ENCODE data around the gene TSPOAP1.

Gene TSPOAP1

GRCh38 chr17:58326609-58327362, 1.8 kb downstream of the TSPOAP1 start:
- Histone ChIP-seq H3K4me3 (ENCODE audit: insufficient read depth in 1 of 2, low read depth in 1 of 2, low read length in 2 of 2) (no peak overlapping the region), H3K4me1 (ENCODE audit: control insufficient read depth, insufficient read depth, low read depth, low read length) (peaks cover 20% of the 10 kb centered on the region), H2BK15ac (ENCODE audit: low read depth, poor library complexity, severe bottlenecking) (no peak overlapping the region), H2AK5ac (ENCODE audit: low read length, severe bottlenecking) (no peak overlapping the region), H2BK12ac (ENCODE audit: low read length in 2 of 2) (no peak overlapping the region), H2AFZ (ENCODE audit: low read depth, low read length) (no peak overlapping the region), H3K9me3 (ENCODE audit: control insufficient read depth, low read length) (no peaks in the 10 kb centered on the region), H3K36me3 (ENCODE audit: control insufficient read depth in 1 of 2, insufficient read depth in 2 of 2, low read depth in 1 of 2, low read length in 2 of 2) (peaks cover 0 to 4% of the 10 kb centered on the region in 2 experiments), H4K8ac (ENCODE audit: low read length) (no peak overlapping the region), H4K91ac (ENCODE audit: low read length) (no peak overlapping the region), H3K79me1 (replicated peaks; ENCODE audit: low read length, poor library complexity, severe bottlenecking) (no peaks in the 10 kb centered on the region), H3K14ac (ENCODE audit: low read length in 2 of 2) (no peak overlapping the region), H3K4ac (ENCODE audit: low read depth in 1 of 2, low read length in 2 of 2) (no peak overlapping the region), H2BK5ac (ENCODE audit: low read depth, low read length, poor library complexity, severe bottlenecking) (no peak overlapping the region), H3K4me2 (ENCODE audit: low read length, poor library complexity, severe bottlenecking) (no peak overlapping the region), H3K27ac (ENCODE audit: low read length, poor library complexity, severe bottlenecking) (no peak overlapping the region), H2BK120ac (ENCODE audit: low read depth, low read length) (no peak overlapping the region), H3K9ac (ENCODE audit: low read length) (no peak overlapping the region), H3K18ac (ENCODE audit: low read depth in 1 of 2, low read length in 2 of 2) (no peak overlapping the region), H3K27me3 (ENCODE audit: control insufficient read depth in 1 of 2, insufficient read depth in 1 of 2, low read length in 2 of 2) (peaks cover 61 to 73% of the 10 kb centered on the region in 2 experiments), H3K23ac (ENCODE audit: low read length in 2 of 2) (no peak overlapping the region)
- 81% methylated on average over 9 of the region's 9 CpGs for WGBS
- DNase-seq: no peak

- WGBS: 81% methylated on average over 11 of the region's 11 CpGs
- Histone ChIP-seq H2BK12ac (ENCODE audit: low read length in 2 of 2) (no peak overlapping the region), H2BK120ac (ENCODE audit: low read depth, low read length) (no peak overlapping the region), H2BK5ac (ENCODE audit: low read depth, low read length, poor library complexity, severe bottlenecking) (no peak overlapping the region), H3K9ac (ENCODE audit: low read length) (no peak overlapping the region), H3K36me3 (ENCODE audit: control insufficient read depth in 1 of 2, insufficient read depth in 2 of 2, low read depth in 1 of 2, low read length in 2 of 2) (peaks cover 0 to 4% of the 10 kb centered on the region in 2 experiments), H3K4me2 (ENCODE audit: low read length, poor library complexity, severe bottlenecking) (no peak overlapping the region), H3K23ac (ENCODE audit: low read length in 2 of 2) (no peak overlapping the region), H2AK5ac (ENCODE audit: low read length, severe bottlenecking) (no peak overlapping the region), H2BK15ac (ENCODE audit: low read depth, poor library complexity, severe bottlenecking) (no peak overlapping the region), H3K27me3 (ENCODE audit: control insufficient read depth in 1 of 2, insufficient read depth in 1 of 2, low read length in 2 of 2) (peaks cover 63 to 73% of the 10 kb centered on the region in 2 experiments), H4K91ac (ENCODE audit: low read length) (no peak overlapping the region), H3K4me1 (ENCODE audit: control insufficient read depth, insufficient read depth, low read depth, low read length) (peaks cover 15% of the 10 kb centered on the region), H3K9me3 (ENCODE audit: control insufficient read depth, low read length) (no peaks in the 10 kb centered on the region), H3K79me1 (replicated peaks; ENCODE audit: low read length, poor library complexity, severe bottlenecking) (no peaks in the 10 kb centered on the region), H3K4me3 (ENCODE audit: insufficient read depth in 1 of 2, low read depth in 1 of 2, low read length in 2 of 2) (no peak overlapping the region), H2AFZ (ENCODE audit: low read depth, low read length) (no peak overlapping the region), H3K27ac (ENCODE audit: low read length, poor library complexity, severe bottlenecking) (no peak overlapping the region), H3K14ac (ENCODE audit: low read length in 2 of 2) (no peak overlapping the region), H3K4ac (ENCODE audit: low read depth in 1 of 2, low read length in 2 of 2) (no peak overlapping the region), H4K8ac (ENCODE audit: low read length) (no peak overlapping the region), H3K18ac (ENCODE audit: low read depth in 1 of 2, low read length in 2 of 2) (no peak overlapping the region)
- DNase-seq: no peak
Measured at GRCh38 chr17:58325976-58326468, 2.6 kb downstream of the TSPOAP1 start.

- no peaks in the 10 kb centered on the region for H3K79me1 ChIP-seq (replicated peaks; ENCODE audit: low read length, poor library complexity, severe bottlenecking)
- no peak overlapping the region for H3K18ac ChIP-seq (ENCODE audit: low read depth in 1 of 2, low read length in 2 of 2)
- no peak overlapping the region for H2BK12ac ChIP-seq (ENCODE audit: low read length in 2 of 2)
- H2BK5ac ChIP-seq (ENCODE audit: low read depth, low read length, poor library complexity, severe bottlenecking): no peak overlapping the region
- no peak overlapping the region for H3K23ac ChIP-seq (ENCODE audit: low read length in 2 of 2)
- 91% methylated on average over 11 of the region's 11 CpGs for WGBS
- no peak overlapping the region for H3K4me2 ChIP-seq (ENCODE audit: low read length, poor library complexity, severe bottlenecking)
- no peak overlapping the region for H2BK120ac ChIP-seq (ENCODE audit: low read depth, low read length)
- H3K4me3 ChIP-seq (ENCODE audit: insufficient read depth in 1 of 2, low read depth in 1 of 2, low read length in 2 of 2): no peak overlapping the region
- H2AFZ ChIP-seq (ENCODE audit: low read depth, low read length): no peak overlapping the region
- H4K8ac ChIP-seq (ENCODE audit: low read length): no peak overlapping the region
- peaks cover 0 to 4% of the 10 kb centered on the region in 2 experiments for H3K36me3 ChIP-seq (ENCODE audit: control insufficient read depth in 1 of 2, insufficient read depth in 2 of 2, low read depth in 1 of 2, low read length in 2 of 2)
- no peaks in the 10 kb centered on the region for H3K9me3 ChIP-seq (ENCODE audit: control insufficient read depth, low read length)
- peaks cover 15% of the 10 kb centered on the region for H3K4me1 ChIP-seq (ENCODE audit: control insufficient read depth, insufficient read depth, low read depth, low read length)
- H3K9ac ChIP-seq (ENCODE audit: low read length): no peak overlapping the region
- no peak overlapping the region for H3K14ac ChIP-seq (ENCODE audit: low read length in 2 of 2)
- no peak overlapping the region for H3K27ac ChIP-seq (ENCODE audit: low read length, poor library complexity, severe bottlenecking)
- H3K27me3 ChIP-seq (ENCODE audit: control insufficient read depth in 1 of 2, insufficient read depth in 1 of 2, low read length in 2 of 2): peaks cover 63 to 73% of the 10 kb centered on the region in 2 experiments
- no peak overlapping the region for H2AK5ac ChIP-seq (ENCODE audit: low read length, severe bottlenecking)
- H4K91ac ChIP-seq (ENCODE audit: low read length): no peak overlapping the region
- DNase-seq: no peak
- H2BK15ac ChIP-seq (ENCODE audit: low read depth, poor library complexity, severe bottlenecking): no peak overlapping the region
- H3K4ac ChIP-seq (ENCODE audit: low read depth in 1 of 2, low read length in 2 of 2): no peak overlapping the region
Measured at GRCh38 chr17:58325289-58325726, 3.3 kb downstream of the TSPOAP1 start.

- DNase-seq: peak; percentile 26
- Histone ChIP-seq H3K4me1 (ENCODE audit: control insufficient read depth, insufficient read depth, low read depth, low read length) (peaks cover 15% of the 10 kb centered on the region), H3K79me1 (replicated peaks; ENCODE audit: low read length, poor library complexity, severe bottlenecking) (no peaks in the 10 kb centered on the region), H3K14ac (ENCODE audit: low read length in 2 of 2) (peak overlapping the region in 1 of 2 experiments; percentile 94), H3K4me2 (ENCODE audit: low read length, poor library complexity, severe bottlenecking) (peak overlapping the region; percentile 88), H3K9me3 (ENCODE audit: control insufficient read depth, low read length) (no peaks in the 10 kb centered on the region), H4K8ac (ENCODE audit: low read length) (peak overlapping the region; percentile 96), H2BK12ac (ENCODE audit: low read length in 2 of 2) (peak overlapping the region in 1 of 2 experiments; percentile 24), H3K4ac (ENCODE audit: low read depth in 1 of 2, low read length in 2 of 2) (no peak overlapping the region), H3K36me3 (ENCODE audit: control insufficient read depth in 1 of 2, insufficient read depth in 2 of 2, low read depth in 1 of 2, low read length in 2 of 2) (peaks cover 0 to 4% of the 10 kb centered on the region in 2 experiments), H3K18ac (ENCODE audit: low read depth in 1 of 2, low read length in 2 of 2) (peak overlapping the region in 1 of 2 experiments; percentile 63), H2BK5ac (ENCODE audit: low read depth, low read length, poor library complexity, severe bottlenecking) (no peak overlapping the region), H3K4me3 (ENCODE audit: insufficient read depth in 1 of 2, low read depth in 1 of 2, low read length in 2 of 2) (peak overlapping the region; percentile 45 to 63), H2AK5ac (ENCODE audit: low read length, severe bottlenecking) (no peak overlapping the region), H2BK120ac (ENCODE audit: low read depth, low read length) (peak overlapping the region; percentile 39), H3K27ac (ENCODE audit: low read length, poor library complexity, severe bottlenecking) (no peak overlapping the region), H3K9ac (ENCODE audit: low read length) (peak overlapping the region; percentile 55), H2BK15ac (ENCODE audit: low read depth, poor library complexity, severe bottlenecking) (no peak overlapping the region), H3K27me3 (ENCODE audit: control insufficient read depth in 1 of 2, insufficient read depth in 1 of 2, low read length in 2 of 2) (peaks cover 63 to 72% of the 10 kb centered on the region in 2 experiments), H4K91ac (ENCODE audit: low read length) (peak overlapping the region; percentile 32), H3K23ac (ENCODE audit: low read length in 2 of 2) (no peak overlapping the region), H2AFZ (ENCODE audit: low read depth, low read length) (peak overlapping the region; percentile 67)
- 19% methylated on average over 60 of the region's 66 CpGs for WGBS
Measured at GRCh38 chr17:58324409-58325288, 3.9 kb downstream of the TSPOAP1 start.
